Spinal cord (tissue), 10 donors: ENCODE results near the gene KRTAP5-3. TPM values are rescaled to one million over a fixed set of nuclear protein-coding genes. Genes with fewer than 3 reads are reported as not detected.
"Not testable (repeated sequence)": the region's sequence is repeated elsewhere in the genome, so short reads cannot be mapped to it uniquely, and the experiment has no call there.

Experiments
- DNase-seq, 6 donors: peaks; one replicate each; pipeline versions ENCODE4 v3.0.0 to v3.0.0-alpha.2; 2013 to 2015; ENCODE audit warnings: low spot score in 6 of 6, low read depth in 4 of 6
- H3K27ac ChIP-seq: one replicate; pipeline ENCODE4 v1.5.1; 2013; ENCODE audit warnings: low read depth, low read length, control low read depth
- H3K27me3 ChIP-seq: one replicate; pipeline ENCODE4 v1.6.1; 2013; ENCODE audit warnings: low read length; ENCODE audit not compliant: control insufficient read depth, insufficient read depth
- H3K36me3 ChIP-seq: one replicate; pipeline ENCODE4 v1.6.1; 2013; ENCODE audit warnings: low read length; ENCODE audit not compliant: control insufficient read depth, insufficient read depth
- H3K4me1 ChIP-seq: one replicate; pipeline ENCODE4 v1.6.1; 2013; ENCODE audit warnings: low read length; ENCODE audit not compliant: control insufficient read depth, insufficient read depth
- H3K4me3 ChIP-seq: one replicate; pipeline ENCODE4 v1.5.1; 2013; ENCODE audit warnings: low read depth, low read length, control low read depth
- H3K9me3 ChIP-seq: one replicate; pipeline ENCODE4 v1.6.1; 2013; ENCODE audit warnings: low read length; ENCODE audit not compliant: control insufficient read depth, insufficient read depth
- WGBS: methylation state at CpG from one replicate; pipeline ENCODE4 v1.1.5; 2013; ENCODE audit warnings: missing lambda C conversion rate; ENCODE audit not compliant: insufficient coverage; 5-methylcytosine and 5-hydroxymethylcytosine counted together
- polyA plus RNA-seq, 2 donors: library from polyadenylated mRNA; unstranded; fragments of 120-200 nt; gene quantifications; one replicate each; pipeline ENCODE4 v1.2.1, GENCODE V29; 2013; ENCODE audit not compliant: insufficient read length in 2 of 2
- total RNA-seq, 2 donors: library from RNA; depleted of rRNA in 1 of 2; stranded (reverse); fragments of 120-200 nt in 1 of 2; fragments of >200 nt in 1 of 2; gene quantifications; one replicate each; pipeline versions ENCODE4 v1.2.3 to v1.2.4, GENCODE V29; 2013 to 2014
- donor health status: healthy.

KRTAP5-3 gene
- total and polyA plus RNA-seq, 4 donors: not detected

DNA sequence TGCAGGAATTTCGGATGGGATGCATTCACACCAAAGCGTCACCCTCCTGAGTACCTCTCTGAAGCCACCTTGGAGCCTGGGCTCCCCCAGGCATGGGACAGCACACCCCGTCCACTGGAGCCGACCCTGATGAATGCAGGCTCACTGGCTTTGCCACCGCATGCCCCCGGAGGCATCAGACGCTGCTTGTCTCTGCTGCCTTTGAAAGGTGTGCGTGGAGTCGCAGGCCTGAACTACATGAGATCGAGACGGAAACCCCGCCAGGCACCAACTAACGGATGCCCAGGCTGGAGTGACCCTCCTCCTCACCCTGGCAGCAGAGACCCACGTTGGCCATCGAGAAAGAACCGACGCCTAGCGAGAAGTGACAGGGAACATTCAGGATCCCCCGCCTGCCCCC lies 43.8 kb upstream of the KRTAP5-3 start:
- 70% methylated on average over 19 of the region's 19 CpGs for WGBS
- H3K27ac ChIP-seq: no peak overlapping the region
- H3K4me1 ChIP-seq: peaks cover 27% of the 10 kb centered on the region
- DNase-seq: no peak
- H3K27me3 ChIP-seq: peaks cover 7% of the 10 kb centered on the region
- H3K9me3 ChIP-seq: no peaks in the 10 kb centered on the region
- no peak overlapping the region for H3K4me3 ChIP-seq
- H3K36me3 ChIP-seq: no peaks in the 10 kb centered on the region

DNA sequence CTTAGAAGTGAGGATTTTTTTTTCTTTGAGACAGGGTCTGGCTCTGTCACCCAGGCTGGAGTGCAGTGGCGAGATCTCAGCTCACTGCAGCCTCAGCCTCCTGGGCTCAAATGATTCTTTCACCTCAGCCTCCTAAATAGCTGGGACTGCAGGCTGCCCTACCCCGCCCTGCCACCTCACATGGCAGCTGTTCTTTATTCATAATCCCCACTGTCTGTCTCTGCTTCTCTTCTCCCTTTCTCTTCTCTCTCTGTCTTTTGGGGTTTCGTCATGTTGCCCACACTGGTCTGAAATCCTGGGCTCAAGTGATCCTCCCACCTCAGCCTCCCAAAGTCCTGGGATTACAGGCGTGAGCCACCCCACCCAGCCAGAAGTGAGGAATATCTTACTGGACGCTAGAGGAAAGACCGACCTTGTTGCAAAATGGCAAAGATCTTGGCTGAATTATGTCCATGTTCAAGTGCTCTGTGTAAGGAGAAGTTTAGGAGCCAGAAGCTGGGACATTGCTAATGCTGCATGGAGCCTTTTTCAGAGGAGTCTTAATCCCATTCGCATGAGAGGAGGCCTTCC lies 43.2 kb upstream of the KRTAP5-3 start:
- H3K4me1 ChIP-seq: peaks cover 27% of the 10 kb centered on the region
- no peak overlapping the region for H3K4me3 ChIP-seq
- H3K36me3 ChIP-seq: no peaks in the 10 kb centered on the region
- DNase-seq: no peak
- H3K27me3 ChIP-seq: peaks cover 7% of the 10 kb centered on the region
- no peaks in the 10 kb centered on the region for H3K9me3 ChIP-seq
- WGBS: 87% methylated on average over 4 of the region's 7 CpGs
- H3K27ac ChIP-seq: no peak overlapping the region

DNA sequence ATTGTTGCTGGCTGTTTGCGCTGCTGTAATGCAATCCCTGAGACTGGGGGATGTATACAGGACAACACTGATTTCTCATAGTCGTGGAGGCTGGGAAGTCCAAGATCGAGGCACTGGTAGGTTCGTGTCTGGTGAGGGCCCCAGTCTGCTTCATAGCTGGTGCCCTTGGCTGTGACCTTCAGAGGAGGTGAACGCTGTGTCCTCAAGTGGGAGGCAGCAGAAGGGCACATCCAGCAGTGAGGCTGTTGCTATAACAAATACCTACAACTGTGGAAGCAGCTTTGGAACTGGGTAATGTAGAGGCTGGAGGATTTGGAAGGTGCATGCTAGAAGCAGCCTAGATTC lies 42.6 kb upstream of the KRTAP5-3 start:
- no peak overlapping the region for H3K4me3 ChIP-seq
- no peaks in the 10 kb centered on the region for H3K36me3 ChIP-seq
- peaks cover 27% of the 10 kb centered on the region for H3K4me1 ChIP-seq
- 59% methylated on average over 5 of the region's 5 CpGs for WGBS
- DNase-seq: no peak
- H3K27me3 ChIP-seq: peaks cover 7% of the 10 kb centered on the region
- H3K9me3 ChIP-seq: no peaks in the 10 kb centered on the region
- no peak overlapping the region for H3K27ac ChIP-seq

DNA sequence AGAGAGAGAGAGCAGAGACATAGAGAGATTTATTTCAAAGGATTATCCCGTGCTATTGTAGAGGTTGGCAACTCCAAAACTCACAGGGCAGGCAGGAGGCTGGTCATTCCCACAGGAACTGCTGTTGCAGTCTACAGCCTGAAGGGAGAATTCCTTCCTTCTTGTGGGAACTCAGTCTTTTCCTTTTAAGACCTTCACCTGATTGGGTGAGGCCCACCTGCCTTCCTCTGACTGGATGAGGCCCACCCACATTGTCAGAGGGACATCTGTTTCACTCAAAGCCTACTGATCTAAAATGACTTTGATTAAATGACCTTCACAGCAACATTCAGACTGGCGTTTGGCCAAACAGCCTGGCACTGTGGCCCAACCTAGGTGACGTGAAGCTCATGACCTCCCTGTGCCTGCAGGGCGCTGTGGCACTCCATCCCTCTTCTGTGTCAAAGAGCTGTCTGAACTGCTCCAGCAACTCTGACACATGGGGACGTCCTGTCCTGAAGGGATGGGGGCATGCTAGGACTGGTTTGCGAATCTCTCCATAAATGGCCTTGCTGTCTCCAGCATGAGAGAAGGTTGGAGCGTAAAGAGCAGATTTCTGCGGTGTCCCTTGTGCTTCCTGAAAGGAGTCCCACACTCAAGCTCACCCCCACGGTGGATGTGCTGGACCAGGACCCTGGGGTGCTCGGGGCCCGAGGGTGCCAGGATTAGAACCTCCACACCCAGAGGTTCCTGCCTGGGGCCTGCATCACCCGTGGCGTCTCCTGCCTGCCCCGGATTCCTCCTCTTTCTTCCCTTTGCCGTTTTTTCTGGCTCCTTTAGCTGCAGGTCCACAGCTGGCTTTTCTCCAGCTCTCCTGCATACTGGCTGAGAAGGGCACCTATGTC lies 42.0 kb upstream of the KRTAP5-3 start:
- H3K27ac ChIP-seq: no peak overlapping the region
- peaks cover 24% of the 10 kb centered on the region for H3K4me1 ChIP-seq
- no peak overlapping the region for H3K4me3 ChIP-seq
- 77% methylated on average over 14 of the region's 15 CpGs for WGBS
- H3K36me3 ChIP-seq: no peaks in the 10 kb centered on the region
- DNase-seq: peak in 1 of 6 donors; percentile 50
- H3K9me3 ChIP-seq: no peaks in the 10 kb centered on the region
- H3K27me3 ChIP-seq: peaks cover 7% of the 10 kb centered on the region

DNA sequence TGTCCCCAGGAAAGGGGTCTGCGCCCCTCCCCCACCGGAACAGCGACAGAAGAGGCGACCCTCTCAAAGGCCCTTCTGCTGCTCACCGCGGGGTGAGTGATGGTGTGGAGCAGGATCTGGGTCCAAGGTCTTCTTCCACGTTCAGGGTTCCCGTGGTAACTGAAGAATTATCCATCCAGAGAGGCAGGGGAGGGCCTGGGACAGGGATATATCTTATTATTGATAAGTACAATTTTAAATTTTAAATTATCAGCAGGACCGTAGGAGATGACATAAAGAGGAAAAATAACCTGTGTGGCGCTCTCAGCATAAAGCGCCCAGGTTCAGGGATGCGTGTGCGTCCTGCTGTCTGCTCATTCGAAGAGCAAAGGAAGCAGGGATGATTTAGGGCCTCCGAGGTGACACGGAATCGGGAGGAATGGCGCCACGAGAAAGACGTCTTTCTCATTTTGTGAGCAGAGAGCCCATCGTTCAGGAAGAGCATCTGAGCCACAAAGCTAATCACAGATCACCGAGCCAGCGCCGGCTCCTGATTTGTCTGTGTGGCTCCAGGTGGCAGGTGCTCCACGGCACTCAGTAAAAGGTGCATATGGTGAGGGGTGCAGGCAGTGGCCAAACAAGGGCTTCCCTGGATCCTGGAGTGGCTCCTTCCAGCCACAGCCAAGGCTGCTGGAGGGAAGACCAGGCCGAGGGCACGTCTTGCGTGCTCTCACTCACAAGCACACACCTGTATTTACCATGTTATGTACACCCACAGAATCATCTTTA lies 40.6 kb upstream of the KRTAP5-3 start:
- Histone ChIP-seq H3K4me3 (no peak overlapping the region), H3K36me3 (no peaks in the 10 kb centered on the region), H3K27me3 (peaks cover 7% of the 10 kb centered on the region), H3K9me3 (no peaks in the 10 kb centered on the region), H3K4me1 (peaks cover 11% of the 10 kb centered on the region), H3K27ac (no peak overlapping the region)
- DNase-seq: peak in 1 of 6 donors; percentile 77
- WGBS: 51% methylated on average over 15 of the region's 28 CpGs

DNA sequence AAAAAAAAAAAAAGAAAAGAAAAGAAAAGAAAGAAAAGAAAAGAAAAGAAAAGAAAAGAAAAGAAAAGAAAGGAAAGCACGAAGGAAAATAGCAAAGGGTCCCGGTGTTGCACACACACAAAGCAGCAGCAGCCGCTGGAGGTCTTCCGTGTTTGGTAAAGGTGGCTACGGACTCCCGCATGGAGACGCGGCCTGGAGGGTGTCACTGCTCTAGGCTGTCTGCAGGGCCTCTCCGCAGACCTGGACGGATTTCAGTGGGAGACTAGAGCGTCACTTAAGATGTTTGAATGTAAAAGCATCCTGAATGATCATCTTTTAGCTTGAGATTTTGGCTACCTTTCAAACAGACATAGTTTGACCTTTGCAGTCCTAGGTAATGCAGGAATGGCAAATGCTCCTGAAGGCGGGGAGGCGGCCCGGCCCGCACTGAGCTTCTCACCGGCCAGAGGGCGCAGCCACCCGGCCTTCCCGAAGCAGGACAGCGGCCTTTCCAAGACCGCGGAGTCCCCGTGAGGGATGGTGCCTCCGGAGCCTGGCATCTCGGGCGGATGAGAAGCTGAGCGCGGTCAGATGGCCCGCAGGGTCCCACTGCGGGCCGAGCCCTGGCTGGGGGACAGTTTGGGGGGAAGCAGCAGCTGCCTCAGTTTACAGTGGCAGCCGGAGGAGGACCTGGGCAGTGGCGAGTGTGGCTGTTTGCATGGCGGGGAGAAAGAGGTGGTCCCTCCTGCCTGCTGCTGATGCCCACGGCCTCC lies 39.8 kb upstream of the KRTAP5-3 start:
- Histone ChIP-seq H3K27me3 (peaks cover 7% of the 10 kb centered on the region), H3K9me3 (no peaks in the 10 kb centered on the region), H3K4me1 (peaks cover 8% of the 10 kb centered on the region), H3K27ac (no peak overlapping the region), H3K36me3 (no peaks in the 10 kb centered on the region), H3K4me3 (no peak overlapping the region)
- DNase-seq: no peak
- WGBS: 90% methylated on average over 32 of the region's 35 CpGs

DNA sequence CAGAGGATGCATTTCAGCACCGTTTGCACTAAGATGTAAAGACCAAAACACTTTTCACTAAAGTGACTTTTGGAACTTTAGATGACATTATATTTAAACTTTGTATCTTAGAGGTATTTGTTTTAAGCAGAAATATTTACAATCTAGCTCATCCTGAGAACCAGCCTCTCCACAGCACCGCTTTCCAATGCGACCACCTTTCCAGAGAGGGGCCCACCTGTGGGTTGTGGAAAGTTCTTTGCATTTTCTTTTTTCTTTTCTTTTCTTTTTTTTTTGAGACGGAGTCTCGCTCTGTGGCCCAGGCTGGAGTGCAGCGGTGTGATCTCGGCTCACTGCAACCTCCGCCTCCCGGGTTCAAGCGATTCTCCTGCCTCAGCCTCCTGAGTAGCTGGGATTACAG lies 38.3 kb upstream of the KRTAP5-3 start:
- not testable (repeated sequence) for H3K36me3 ChIP-seq, H3K27ac ChIP-seq, DNase-seq, H3K27me3 ChIP-seq, H3K4me3 ChIP-seq, H3K4me1 ChIP-seq, H3K9me3 ChIP-seq
- WGBS: no CpG with 5 or more reads among the region's 10 CpGs

DNA sequence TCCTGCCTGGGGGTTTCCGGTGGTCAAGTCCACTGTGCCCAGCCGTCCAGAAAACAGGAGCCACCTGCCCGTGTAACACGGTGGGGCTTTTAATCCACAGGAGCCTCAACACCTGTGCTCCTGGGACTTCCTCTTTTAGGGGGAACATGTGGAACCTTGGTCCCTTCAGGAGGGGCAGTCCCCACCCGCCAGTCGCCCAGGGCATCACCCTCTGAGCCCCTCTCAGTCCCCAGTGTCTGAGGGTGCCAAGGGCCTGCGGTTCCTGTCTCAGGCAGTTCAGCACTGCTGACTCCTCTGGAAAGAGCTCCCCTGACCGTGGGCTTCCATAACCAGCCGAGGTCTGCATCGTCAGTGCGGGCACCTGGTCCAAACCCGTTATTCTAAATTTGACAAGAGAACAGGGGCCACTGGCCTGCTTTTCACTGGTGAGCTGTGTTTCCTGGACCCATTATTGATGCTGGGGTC lies 37.1 kb upstream of the KRTAP5-3 start:
- WGBS: 85% methylated on average over 12 of the region's 12 CpGs
- Histone ChIP-seq H3K9me3 (no peaks in the 10 kb centered on the region), H3K36me3 (no peaks in the 10 kb centered on the region), H3K4me3 (no peak overlapping the region), H3K4me1 (no peaks in the 10 kb centered on the region), H3K27ac (no peak overlapping the region), H3K27me3 (peaks cover 4% of the 10 kb centered on the region)
- no peak for DNase-seq

DNA sequence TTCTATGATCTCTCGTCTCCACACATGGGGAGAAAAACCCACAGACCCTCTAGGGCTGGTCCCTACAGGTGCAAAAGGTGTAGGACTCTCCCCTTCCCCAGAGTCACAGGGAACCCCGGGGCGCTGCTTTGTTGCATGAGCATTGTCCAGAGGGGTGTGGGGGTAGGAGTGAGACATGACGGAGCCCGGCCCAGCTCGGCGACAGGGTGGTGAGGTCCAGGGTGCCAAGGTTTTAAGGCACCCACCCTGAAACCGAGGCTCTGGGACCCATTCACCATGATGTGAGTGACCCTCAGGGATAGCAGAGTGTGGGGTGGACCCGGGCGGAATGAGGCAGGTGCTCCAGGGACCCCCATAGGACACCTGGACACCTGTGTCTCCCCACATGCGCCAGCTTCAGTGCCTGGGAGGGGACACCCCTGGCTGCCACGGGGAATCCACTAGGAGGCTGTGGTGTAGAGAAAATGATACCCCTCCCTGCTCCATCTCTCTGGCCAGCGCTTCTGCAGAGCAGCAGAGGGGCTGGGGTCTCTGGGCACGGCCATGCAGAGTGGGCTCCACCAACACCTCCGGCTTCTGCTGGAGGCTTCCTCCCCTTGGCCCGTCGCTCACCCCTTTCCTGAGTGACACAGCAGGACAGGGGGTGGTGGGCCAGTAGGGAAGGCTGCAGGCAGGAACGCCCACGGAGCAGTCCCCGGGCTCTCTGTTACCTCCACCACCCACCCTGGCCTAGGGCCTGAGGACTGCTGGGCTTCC lies 36.5 kb upstream of the KRTAP5-3 start:
- H3K27ac ChIP-seq: no peak overlapping the region
- no peaks in the 10 kb centered on the region for H3K27me3 ChIP-seq
- DNase-seq: no peak
- no peaks in the 10 kb centered on the region for H3K36me3 ChIP-seq
- H3K4me1 ChIP-seq: no peaks in the 10 kb centered on the region
- WGBS: 88% methylated on average over 12 of the region's 20 CpGs
- H3K4me3 ChIP-seq: no peak overlapping the region
- no peaks in the 10 kb centered on the region for H3K9me3 ChIP-seq
